Measurements from ENCODE around the gene LIMK1.
A peak's percentile ranks its signal among the peaks of the same experiment; 100 is the strongest.
"Not testable (repeated sequence)": the region's sequence is repeated elsewhere in the genome, so short reads cannot be mapped to it uniquely, and the experiment has no call there.

Gene LIMK1

DNA sequence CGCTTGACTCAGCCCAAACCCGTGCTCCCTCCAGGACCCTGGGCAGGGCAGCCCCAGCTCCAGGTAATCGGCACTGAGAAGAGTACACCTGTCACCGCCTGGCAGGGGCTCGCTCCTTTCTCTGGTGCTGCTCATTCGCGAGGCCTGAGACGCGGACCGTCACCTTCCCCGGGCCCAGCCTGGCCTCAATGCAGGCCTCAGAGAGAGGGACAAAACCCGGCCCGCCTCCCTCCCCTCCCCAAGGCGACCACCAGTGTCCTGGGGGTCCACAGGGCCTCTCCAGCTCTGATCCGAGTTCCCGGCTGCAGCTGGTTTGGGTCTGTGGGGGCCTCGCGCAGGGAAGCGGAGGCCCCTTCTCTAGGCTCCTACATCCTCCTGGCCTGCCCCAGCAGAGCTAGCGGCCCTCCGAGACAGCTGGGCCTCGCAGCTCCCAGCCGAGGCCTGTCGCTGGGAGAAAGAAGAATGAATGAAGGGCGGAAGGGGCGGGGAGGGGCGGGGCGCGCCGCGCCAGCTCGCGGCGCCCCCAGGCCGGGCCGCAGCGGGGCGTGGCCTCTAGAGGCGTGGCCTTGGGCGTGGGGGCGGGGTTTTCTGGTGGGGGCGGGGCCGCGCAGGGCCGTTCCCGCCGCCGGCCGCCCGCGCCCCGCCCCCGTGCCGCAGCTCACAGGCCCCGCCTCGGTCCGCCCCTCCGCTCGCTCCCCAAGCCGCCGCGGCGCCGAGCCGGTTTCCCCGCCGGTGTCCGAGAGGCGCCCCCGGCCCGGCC is at the start of gene LIMK1:
Gene LIMK1 (plus strand): TSS at position 688 of the 760 bp plus-strand sequence. CDS start 187 bp downstream, outside the sequence.
- DNase-seq (ENCODE audit: low read depth in 1 of 2, low spot score in 1 of 2), result peak; percentile 75 to 76

DNA sequence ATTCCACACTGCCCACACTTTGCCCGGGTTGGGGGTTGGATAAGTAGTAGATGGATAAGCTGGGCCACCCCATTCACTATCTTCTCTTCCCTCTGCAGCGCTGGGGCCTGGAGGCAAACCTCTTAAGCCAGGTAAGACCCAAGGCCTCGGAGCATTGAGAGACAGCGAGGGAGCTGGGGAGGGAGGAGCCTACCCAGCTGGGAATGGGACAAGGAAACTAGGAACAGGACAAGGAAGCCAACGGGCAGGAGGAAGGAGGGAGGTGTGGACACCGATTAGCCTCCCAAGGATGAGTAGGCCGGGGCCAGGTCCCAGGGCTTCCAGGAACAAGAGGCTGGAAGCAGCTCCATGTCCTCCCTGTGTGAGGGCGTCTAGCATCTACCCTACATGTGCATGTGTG is 46.0 kb upstream of the LIMK1 start:
- no peak for DNase-seq (ENCODE audit: low read depth in 1 of 2, low spot score in 1 of 2)

DNA sequence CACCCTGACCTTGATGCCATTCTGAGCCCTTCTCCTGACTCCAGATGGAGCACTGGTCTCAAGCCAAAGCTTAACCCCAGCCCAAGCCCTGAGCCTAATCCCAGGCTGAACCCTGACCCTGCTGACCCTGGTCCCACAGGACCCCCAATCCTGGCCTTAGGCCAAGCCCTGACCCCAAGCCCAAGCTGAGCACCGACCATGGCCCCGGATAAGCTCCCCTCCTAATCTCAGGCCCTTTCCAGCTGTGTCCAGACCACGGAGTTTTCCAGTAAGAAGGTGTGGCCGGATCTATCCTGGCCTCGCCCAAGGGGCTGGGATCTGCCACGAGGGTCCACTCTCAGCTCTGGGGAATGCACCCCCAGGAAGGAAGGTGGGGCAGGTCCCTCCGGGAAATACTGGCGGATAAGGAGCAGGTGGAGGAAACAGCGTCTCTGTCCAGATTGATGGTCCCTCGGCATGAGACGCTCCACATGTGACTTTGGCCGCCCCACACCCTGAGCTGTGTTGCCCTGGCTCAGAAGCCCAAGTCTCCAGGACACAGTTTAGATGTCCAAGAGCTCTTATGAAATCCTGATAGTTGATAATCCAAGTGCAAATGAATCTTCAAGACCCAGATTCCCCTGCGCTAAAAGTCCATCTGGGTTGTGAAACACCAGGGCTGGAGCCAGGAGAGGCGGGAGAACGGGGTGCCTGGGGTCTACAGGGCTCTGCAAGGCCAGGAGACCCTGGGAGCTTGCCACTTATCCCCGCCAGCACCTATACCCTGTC is 45.2 kb upstream of the LIMK1 start:
- no peak for DNase-seq (ENCODE audit: low read depth in 1 of 2, low spot score in 1 of 2)

DNA sequence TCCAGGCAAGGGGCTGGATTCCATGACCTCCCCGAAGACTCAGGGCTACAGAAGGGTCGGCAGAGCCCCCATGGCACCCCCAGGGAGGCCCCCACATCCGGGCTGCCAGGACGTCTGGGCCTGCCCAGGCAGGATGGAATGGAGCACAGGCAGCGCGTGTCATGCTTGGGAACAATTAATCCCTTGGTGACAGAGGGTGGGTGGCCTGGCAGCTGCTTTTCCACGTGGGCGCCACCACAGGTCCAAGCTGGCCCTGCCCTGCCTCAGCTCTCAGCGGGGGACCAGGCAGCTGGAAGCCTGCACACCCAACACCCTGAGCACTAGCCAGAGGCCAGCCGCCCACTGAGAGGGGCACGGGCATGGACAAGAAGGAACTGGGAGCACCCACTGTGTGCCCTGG is 44.3 kb upstream of the LIMK1 start:
- no peak for DNase-seq (ENCODE audit: low read depth in 1 of 2, low spot score in 1 of 2)

DNA sequence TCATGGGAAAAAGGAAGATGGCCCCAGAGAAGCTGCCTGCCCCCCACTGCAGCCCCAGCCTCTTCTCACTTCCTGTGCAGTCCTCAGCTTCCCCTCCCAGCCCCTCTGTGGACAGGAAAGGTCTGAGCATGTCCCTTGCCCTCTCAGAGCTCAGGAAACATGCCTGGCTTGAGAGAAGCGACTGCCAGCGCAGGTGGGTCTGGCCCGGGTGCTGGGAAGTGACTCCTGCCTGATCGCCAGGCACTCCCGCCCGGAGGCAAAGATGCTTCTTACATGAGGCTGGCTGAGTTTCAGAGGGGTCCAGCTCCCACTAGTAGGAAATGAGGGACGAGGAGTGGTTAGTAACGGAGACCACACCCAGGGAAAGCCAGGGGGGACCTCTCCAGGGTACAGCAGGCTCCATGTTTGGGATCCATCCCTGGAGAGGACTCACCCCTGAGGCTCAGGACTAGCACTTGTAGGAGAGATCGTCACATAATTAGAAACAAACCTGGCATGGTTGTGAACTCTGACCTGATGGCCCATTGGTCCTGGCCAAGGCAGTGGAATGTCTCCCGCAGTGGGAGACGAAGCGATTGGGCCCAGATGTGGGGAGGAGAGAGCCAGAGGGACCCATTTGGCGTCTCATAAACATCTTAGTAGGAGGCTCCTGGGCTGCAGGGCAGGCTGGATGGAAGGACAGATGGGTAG is 43.4 kb upstream of the LIMK1 start:
- no peak for DNase-seq (ENCODE audit: low read depth in 1 of 2, low spot score in 1 of 2)

DNA sequence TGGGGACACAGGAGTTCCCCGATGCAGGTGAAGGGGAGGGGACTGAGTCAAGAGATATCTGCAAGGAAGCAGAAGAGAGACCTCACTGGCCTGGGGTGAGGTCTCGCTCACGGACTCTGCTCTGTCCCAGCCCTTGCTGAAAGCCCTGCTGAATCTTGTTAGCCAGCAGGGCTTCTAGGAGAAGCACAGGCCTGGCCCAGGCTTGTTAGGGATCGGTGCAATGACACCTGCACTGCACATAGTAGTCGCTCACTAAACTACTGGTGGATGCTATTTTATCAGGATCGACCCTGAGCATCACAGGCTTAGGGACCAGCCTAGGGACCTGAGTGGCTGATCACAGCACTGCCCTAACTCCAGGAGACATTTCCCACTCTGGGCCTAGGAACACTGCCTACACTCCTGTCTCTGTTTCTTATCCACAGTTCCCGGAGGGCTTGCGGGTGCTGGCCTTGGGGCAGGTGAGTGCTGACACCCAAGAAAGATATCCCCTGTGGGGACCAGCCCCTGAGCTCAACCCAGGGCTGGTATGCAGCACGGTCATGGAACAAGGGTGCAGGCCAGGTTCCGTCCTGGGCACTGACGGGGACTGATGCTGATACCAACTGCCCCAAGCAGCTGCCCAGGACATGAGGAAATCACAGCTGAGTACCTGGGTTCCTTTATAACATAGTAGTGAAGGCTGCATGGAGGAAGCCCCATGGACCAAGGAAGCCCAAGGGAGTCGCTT is 42.6 kb upstream of the LIMK1 start:
- no peak for DNase-seq (ENCODE audit: low read depth in 1 of 2, low spot score in 1 of 2)

DNA sequence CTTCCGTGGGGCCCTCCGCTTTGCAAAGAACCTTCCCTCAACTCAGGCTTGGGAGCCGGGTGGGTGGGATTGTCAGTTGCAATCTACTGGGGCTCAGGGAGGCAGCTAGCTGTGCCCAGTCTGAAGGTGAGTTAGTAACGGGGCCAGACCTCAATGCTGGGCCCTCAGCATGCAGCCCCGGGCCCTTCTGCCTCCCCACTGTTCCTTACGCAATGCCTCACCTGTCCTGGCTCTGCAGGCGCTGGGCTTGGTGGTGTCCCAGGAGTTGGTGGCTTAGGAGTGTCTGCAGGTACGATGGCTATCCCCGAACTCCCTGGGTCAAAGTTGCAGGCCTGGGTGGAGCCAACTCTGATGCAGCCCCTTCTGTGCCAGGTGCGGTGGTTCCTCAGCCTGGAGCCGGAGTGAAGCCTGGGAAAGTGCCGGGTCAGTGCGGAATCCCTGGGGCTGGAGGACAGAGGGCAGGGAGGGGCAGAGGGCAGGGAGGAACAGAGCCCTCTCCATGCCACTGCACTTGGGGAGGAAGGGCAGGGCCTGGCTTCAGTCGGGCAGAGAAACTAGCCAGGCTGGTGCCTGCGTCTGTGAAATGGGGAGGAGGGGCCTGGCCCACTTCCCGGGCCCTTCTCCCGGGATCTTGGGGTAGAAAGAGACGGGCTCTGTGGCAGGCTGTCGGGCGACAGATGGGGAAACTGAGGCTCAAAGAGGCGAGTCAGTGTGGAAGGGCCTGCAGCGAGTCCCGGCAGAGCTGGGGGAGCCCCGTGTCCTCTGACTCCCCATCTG is 40.7 kb upstream of the LIMK1 start:
- no peak for DNase-seq (ENCODE audit: low read depth in 1 of 2, low spot score in 1 of 2)

DNA sequence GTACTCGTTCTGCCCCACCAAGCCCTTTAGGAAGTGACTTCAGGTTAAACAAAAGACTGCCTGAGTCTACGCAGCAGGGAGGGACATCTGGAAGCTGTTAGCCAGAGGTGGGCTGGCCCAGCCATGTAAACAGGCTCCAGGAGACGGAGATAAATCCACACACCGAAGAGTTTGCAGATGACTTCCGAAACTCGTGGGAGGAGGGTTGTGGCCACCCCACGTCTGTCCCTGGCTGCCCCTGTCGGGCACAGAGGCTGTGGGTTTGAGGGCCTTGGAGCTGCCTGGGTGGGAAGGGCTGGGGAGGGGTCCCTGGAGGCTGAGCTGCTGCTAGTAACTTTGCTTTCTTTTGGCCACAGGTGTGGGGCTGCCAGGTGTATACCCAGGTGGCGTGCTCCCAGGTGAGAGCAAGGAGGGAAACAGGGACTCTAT is 40.1 kb upstream of the LIMK1 start:
- no peak for DNase-seq (ENCODE audit: low read depth in 1 of 2, low spot score in 1 of 2)

DNA sequence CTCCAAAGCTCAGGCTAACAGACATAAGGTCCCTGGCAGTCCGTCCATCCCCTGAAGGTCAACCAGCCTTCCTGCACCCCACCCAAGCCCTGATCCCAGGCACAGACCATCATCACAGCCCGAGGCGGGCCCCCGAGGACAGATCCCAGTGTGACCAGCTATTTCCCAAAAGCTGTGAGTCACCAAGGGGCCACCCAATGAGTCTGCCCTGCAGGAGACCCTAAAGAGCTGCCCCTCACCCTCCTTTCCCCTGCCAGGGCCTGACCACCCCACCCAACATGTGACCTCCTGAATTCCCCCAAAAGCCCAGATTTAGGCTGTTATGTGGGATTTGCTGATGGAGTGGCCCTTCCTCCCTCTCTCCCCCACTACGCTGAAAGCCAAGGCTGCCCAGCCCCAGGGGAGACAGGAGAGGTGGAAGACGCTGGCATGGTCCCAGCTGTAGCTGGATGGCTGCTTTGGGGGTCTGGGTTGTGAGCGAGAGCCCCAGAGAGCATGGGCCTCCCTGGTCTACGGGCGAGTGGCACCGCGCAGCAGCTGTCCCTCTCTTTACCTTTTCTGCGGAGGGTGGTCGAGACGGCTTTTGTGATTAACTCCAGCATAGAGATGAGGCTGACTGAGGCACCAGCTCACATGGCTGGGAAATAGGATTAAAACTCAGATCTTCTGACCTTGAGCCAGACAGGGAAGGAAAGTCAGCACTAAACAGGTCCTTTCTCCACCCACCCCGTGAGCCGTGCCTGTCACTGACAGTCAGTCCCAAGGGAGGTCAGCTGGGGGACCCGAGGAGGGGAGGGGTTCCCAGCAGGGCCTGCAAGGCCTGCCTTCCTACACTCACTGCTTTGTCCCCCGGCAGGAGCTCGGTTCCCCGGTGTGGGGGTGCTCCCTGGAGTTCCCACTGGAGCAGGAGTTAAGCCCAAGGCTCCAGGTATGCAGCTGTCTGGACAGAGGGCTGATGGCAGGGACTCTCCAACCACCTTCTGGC is 38.9 kb upstream of the LIMK1 start:
- DNase-seq (ENCODE audit: low read depth in 1 of 2, low spot score in 1 of 2), result no peak

DNA sequence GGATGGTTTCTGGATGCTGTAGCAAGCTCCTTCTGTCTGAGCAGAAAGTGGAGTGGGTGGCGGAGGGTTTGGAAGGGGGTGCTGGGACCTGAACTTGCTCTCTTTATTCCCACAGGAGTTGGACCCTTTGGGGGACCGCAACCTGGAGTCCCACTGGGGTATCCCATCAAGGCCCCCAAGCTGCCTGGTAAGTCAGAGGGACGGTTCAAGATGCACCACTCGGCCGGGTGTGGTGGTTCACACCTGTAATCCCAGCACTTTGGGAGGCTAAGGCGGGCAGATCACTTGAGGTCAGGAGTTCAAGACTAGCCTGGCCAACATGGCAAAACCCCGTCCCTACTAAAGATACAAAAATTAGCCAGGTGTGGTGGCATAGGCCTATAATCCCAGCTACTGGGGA is 37.0 kb upstream of the LIMK1 start:
- not testable (repeated sequence) for DNase-seq (ENCODE audit: low read depth in 1 of 2, low spot score in 1 of 2)

DNA sequence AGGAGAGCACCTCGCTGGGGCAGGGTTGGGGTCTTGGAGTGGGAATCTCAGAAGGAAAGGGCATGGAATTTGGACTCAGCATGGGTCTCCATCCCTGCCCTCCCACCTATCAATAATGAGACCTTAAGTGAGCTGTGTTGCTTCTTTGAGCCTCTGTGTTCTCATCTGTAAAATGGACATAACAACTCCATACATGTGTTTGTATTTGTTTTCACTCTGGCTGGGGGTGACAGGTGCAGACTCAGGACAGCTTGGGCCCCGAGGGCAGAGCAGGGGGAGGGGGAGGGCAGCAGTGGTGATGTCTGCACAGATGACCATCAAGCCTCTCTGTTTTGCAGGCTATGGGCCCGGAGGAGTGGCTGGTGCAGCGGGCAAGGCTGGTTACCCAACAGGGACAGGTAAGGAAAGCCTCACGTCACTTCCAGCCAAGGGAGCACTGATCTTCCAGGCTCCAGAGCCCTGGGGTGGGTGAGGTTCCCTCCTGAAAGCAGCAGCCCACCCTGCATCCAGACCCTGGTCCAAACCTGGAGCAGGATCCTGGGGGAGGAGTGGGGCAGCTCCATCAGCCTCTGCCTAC is 35.7 kb upstream of the LIMK1 start:
- DNase-seq (ENCODE audit: low read depth in 1 of 2, low spot score in 1 of 2), result no peak

DNA sequence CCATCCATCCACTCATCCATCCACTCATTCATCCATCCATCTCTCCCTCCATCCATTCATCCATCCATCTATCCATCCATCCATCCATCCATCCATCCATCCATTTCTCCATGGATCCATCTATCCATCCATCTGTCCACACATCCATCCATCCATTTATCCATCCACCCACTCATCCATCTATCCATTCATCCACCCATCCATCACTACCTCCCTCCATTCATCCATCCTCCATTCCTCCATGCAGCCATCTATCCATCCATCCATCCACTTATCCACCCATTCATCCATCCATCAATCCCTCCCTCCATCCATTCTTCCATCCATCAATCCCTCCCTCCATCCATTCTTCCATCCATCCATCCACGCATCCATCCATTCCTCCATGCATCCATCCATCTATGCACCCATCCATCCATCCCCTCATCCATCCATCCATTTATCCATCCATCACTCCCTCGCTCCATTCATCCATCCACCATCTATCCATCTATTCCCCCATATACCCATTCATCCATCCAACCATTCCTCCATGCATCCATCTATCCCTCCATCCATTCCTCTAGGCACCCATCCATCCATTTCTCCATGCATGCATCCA is 34.5 kb upstream of the LIMK1 start:
- no peak for DNase-seq (ENCODE audit: low read depth in 1 of 2, low spot score in 1 of 2)

DNA sequence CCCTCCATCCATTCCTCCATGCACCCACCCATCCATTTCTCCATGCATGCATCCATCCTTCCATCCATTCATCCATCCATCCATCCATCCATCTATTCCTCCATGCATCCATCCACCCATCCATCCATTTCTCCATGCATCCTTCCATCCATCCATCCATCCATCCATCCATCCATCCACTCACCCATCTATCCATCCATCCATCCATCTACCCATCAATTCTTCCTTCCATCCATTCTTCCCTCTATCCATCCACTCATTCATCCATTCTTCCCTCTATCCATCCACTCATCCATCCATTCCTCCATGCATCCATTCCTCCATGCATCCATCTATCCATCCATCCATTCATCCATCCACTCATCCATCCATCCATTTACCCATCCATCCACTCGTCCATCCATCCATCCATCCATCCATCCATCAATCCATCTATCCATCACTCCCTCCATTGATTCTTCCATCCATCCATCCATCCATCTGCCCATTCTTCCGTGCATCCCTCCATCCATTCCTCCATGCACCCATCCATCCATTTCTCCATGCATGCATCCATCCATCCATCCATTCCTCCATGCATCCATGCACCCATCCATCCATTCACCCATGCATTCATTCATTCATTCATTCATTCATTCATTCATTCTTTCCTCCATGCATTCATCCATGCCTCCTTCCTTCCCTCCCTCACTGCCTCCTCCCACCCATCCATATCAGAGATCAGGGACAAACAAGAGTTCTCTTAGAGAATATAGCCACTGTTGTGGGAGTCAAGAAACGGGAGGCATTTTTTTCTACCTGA is 33.4 kb upstream of the LIMK1 start:
- DNase-seq (ENCODE audit: low read depth in 1 of 2, low spot score in 1 of 2), result no peak

DNA sequence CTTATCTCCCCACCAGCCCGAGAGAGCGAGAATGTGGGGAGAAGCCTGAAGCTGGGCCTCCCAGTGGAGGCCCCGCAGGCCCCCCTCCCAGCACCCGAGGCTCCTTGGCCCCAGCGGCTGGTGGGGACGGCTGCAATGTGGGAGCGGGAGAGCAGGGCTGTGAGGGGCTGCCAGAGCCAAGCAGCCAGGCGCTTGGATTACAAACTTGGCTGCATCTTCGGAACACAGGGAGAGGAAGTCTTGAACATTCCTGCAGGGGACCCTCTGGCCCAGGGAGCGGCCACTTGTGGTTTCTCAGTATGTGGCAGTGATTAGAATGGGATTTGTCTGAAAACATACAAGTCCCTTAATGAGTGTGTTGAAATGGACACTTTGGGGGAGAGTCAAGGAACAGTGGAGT is 32.4 kb upstream of the LIMK1 start:
- DNase-seq (ENCODE audit: low read depth in 1 of 2, low spot score in 1 of 2), result no peak

DNA sequence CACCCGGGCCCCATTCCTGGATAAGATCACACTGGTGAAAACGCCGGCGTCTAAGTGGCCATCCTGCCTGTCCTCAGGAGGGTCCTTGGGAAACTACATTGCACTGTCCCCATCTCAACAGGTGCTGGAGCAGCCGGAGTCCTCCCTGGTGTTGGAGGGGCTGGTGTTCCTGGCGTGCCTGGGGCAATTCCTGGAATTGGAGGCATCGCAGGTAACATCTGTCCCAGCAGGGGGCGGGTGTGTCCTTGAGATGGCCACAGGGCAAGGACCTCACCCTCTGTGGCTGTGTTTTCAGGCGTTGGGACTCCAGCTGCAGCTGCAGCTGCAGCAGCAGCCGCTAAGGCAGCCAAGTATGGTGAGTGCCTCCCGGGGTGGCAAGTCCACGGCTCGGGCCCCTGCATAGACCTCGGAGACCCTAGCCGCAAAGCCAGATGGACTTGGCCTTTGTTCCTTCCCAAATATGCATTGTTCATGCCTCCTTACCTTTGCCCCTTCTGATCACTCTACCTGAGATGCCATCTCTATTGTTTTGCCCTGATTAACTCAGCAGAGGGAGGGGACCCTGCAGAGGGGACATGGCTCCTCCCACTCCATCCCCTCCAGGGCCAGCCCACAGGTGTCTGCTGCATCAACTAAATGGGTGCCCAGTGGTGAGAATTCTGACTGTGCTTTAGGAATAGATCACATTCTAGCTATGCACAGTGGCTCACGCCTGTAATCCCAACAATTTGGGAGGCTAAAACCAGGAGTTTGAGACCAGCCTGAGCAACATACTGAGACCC is 31.8 kb upstream of the LIMK1 start:
- no peak for DNase-seq (ENCODE audit: low read depth in 1 of 2, low spot score in 1 of 2)

DNA sequence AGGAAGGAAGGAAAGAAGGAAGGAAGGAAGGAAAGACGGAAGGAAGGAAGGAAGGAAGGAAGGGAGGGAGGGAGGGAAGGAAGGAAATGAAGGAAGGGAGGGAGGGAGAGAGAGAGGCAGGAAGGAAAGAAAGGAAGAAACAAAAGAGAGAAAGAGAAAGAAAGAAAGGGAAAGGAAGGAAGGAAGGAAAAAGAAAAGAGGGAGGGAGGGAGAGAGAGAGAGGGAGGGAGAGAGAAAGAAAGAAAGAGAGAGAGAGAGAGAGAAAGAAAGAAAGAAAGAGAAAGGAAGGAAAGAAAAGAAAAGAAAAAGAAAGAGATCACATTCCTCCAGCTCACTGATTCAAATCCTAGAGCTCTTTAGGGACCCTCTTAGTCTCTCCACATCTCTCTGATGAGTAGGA is 31.0 kb upstream of the LIMK1 start:
- no peak for DNase-seq (ENCODE audit: low read depth in 1 of 2, low spot score in 1 of 2)

DNA sequence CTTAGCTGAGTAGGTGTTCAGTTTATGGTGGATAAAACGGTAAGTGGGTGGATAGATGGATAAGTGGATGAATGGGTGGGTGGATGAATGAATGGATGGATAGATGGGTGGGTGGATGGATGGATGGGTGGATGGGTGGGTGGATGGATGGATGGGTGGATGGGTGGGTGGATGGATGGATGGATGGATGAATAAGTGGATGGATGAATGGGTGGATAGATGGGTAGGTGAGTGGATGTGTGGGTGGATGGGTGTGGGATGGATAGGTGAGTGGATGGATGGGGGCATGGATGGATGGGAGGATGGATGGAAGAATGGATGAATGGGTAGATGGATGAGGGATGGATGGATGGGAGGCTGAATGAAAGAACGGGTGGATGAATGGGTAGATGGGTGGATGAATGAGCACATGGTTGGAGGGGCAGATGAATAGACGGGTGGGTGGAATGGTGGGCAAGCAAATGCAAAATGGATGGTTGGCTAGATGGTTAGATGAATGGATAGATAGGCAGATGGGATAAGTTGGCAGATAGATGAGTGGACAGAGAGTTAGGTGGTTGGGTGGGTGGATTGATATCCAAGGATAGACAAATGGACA is 29.9 kb upstream of the LIMK1 start:
- DNase-seq (ENCODE audit: low read depth in 1 of 2, low spot score in 1 of 2), result no peak

All from stimulated activated CD4-positive, alpha-beta T cell treated with anti-CD3 and anti-CD28 coated beads, Interleukin-15, amount 100 ng/mL, for 1 hour (primary cell).